ENCODE measurements around the gene LRRC8D.

- TF ChIP-seq CTCF (IDR thresholded peaks at IDR 0.05; ENCODE audit: insufficient read depth, low read length, poor library complexity, severe bottlenecking) = no peak
- no peak for TF ChIP-seq EZH2phosphoT487 (conservative IDR thresholded peaks at IDR 0.05; ENCODE audit: low read length)
Observed at GRCh38 chr1:89952605-89953130, 131.8 kb downstream of the LRRC8D start.

All from SU-DHL-6 (cell line).